SH-SY5Y (cell line): ENCODE data around the gene COL8A2.

Source experiments
- GATA2 ChIP-seq: IDR thresholded peaks from 2 replicates; pipeline ENCODE4 v1.6.1; 2011; ENCODE audit warnings: mild to moderate bottlenecking, low read depth, low read length
- GATA3 ChIP-seq: IDR thresholded peaks from 2 replicates; pipeline ENCODE4 v1.6.1; 2011; ENCODE audit warnings: low read depth, mild to moderate bottlenecking, low read length, moderate library complexity

- no peak for TF ChIP-seq GATA2
- no peak for TF ChIP-seq GATA3
These were observed 25.2 kb downstream of the COL8A2 start for GRCh38 chr1:36099681-36100341.
